Tibial nerve (tissue), 3 donors: Measurements from ENCODE around the gene MBNL2.

ENCODE experiments used
- CTCF ChIP-seq, 5 experiments: fragments of 200-600 bp in 3 of 5; fragments of 450-650 bp in 2 of 5; sonication (generic) in 3 of 5; IDR thresholded peaks; one replicate each; pipeline ENCODE4 v1.5.1; 2016 to 2019; ENCODE audit warnings: antibody characterized with exemption in 5 of 5, mild to moderate bottlenecking in 3 of 5, moderate library complexity in 2 of 5
- POLR2A ChIP-seq, 2 donors: fragments of 450-650 bp; IDR thresholded peaks; one replicate each; pipeline ENCODE4 v1.6.1; 2017; ENCODE audit warnings: antibody characterized with exemption in 2 of 2, mild to moderate bottlenecking in 2 of 2, moderate library complexity in 2 of 2

DNA sequence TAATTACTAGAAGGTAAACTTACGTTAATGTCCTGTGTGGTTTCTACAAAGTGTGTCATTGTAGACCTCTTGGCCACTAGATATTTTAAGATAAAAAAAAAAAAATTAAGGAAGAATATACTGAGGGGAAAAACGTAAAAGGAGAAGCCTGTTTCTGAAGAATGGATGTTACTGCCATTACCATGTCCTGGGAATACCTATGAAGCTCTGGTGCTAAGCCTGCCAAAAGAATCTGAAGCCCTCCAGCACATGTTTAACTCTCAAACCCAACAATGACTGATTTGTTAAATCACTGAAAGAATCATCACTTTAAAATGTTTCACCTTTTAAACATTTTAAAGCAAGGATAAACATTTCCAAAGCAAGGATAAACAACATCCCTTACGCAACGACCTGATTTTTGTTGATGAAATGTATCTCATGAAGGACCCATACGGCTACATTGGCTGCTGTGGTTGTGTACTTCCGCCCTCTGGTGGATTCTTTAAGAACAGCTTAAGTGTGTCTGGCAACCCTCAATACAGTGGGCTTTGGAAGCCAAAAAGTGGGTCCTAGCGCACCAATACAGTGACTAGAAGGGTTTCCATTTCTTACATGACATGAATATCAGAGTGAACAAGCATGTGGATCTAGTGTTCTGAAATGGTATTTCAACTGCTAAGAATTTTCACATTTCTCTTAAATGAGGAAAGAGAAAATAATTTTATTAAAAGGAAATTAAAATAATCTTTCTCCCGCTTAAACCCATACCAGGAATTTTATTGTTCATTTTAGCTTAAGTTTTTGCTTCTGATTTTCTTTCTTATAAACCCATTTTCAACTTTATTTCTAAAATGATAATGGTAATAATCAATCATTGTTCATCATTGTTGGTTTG, 137.3 kb downstream of the MBNL2 start:
- TF ChIP-seq POLR2A (IDR thresholded peaks at IDR 0.05), result no peak
- peak; percentile 78 to 92 (median 85) for TF ChIP-seq CTCF (IDR thresholded peaks at IDR 0.05)
